SK-N-SH (cell line): ENCODE results near the gene CLEC18A. TPM values are rescaled to one million over a fixed set of nuclear protein-coding genes. Genes with fewer than 3 reads are reported as not detected.

Experiments used
- CTCF ChIA-PET: fragments of 300-600, 350-600 bp; formaldehyde crosslinking; extraction: SDS; loops from one replicate; lab custom pipeline; 2021; lab: Yijun Ruan, JAX
- POLR2A ChIA-PET: fragments of 350-600 bp; sonication (Branson Sonifier 250); formaldehyde crosslinking; extraction: SDS; loops from one replicate; lab custom pipeline; 2020; ENCODE audit warnings: antibody characterized with exemption, inconsistent platforms; lab: Yijun Ruan, JAX
- DNase-seq: peaks from one replicate; pipeline ENCODE4 v3.0.0; 2012
- H2AFZ ChIP-seq: fragments of 200-600 bp; sonication (generic); 2 replicates; pipeline ENCODE4 v1.8.1; 2016; ENCODE audit warnings: antibody characterized with exemption, mild to moderate bottlenecking, low read depth
- H3F3A ChIP-seq: fragments of 200-600 bp; sonication (generic); replicated peaks from 2 replicates; pipeline ENCODE3; 2016; ENCODE audit warnings: antibody characterized with exemption, mild to moderate bottlenecking; ENCODE audit not compliant: insufficient read depth
- H3K27ac ChIP-seq, 2 experiments: fragments of 200-500 bp in 1 of 2; fragments of 200-600 bp in 1 of 2; sonication (Bioruptor generic) in 1 of 2; sonication (generic), shearing (Covaris generic) in 1 of 2; 2 replicates each; pipeline versions ENCODE4 v1.5.1 to v1.6.1; 2014 to 2016; ENCODE audit warnings: low read depth in 2 of 2, inconsistent platforms in 1 of 2, low read length in 1 of 2, mild to moderate bottlenecking in 1 of 2, mixed read lengths in 1 of 2
- H3K27me3 ChIP-seq: fragments of 200-600 bp; sonication (generic), shearing (Covaris generic); 2 replicates; pipeline ENCODE4 v1.6.1; 2016; ENCODE audit warnings: mixed run types; ENCODE audit not compliant: insufficient read depth
- H3K36me3 ChIP-seq, 2 experiments: fragments of 200-500 bp in 1 of 2; fragments of 200-600 bp in 1 of 2; sonication (Bioruptor generic) in 1 of 2; sonication (generic) in 1 of 2; replicated peaks in 1 of 2; 2 replicates each; pipeline versions ENCODE3 to v1.5.1; 2014 to 2016; ENCODE audit warnings: low read length in 1 of 2, mild to moderate bottlenecking in 1 of 2; ENCODE audit not compliant: insufficient read depth in 2 of 2, control insufficient read depth in 1 of 2
- H3K4me1 ChIP-seq, 2 experiments: fragments of 200-500 bp in 1 of 2; fragments of 200-600 bp in 1 of 2; sonication (Bioruptor generic) in 1 of 2; sonication (generic), shearing (Covaris generic) in 1 of 2; 2 replicates each; pipeline versions ENCODE4 v1.5.1 to v1.6.1; 2014 to 2016; ENCODE audit warnings: low read depth in 1 of 2, low read length in 1 of 2, mixed run types in 1 of 2; ENCODE audit not compliant: insufficient read depth in 2 of 2, control insufficient read depth in 1 of 2
- H3K4me2 ChIP-seq: fragments of 200-600 bp; sonication (generic), shearing (Covaris generic); 2 replicates; pipeline ENCODE4 v1.6.1; 2017; ENCODE audit warnings: mixed run types
- H3K4me3 ChIP-seq, 2 experiments: fragments of 200-500 bp in 1 of 2; fragments of 200-600 bp in 1 of 2; sonication (Bioruptor generic) in 1 of 2; sonication (generic), shearing (Covaris generic) in 1 of 2; 2 replicates each; pipeline versions ENCODE4 v1.5.1 to v1.8.1; 2014 to 2016; ENCODE audit warnings: low read depth in 2 of 2, inconsistent platforms in 1 of 2, low read length in 1 of 2, mild to moderate bottlenecking in 1 of 2, mixed read lengths in 1 of 2, moderate library complexity in 1 of 2
- H3K79me2 ChIP-seq: fragments of 200-600 bp; sonication (generic); 2 replicates; pipeline ENCODE4 v1.8.1; 2017; ENCODE audit warnings: mild to moderate bottlenecking; ENCODE audit not compliant: insufficient read depth
- H3K9ac ChIP-seq: fragments of 200-600 bp; sonication (generic); 2 replicates; pipeline ENCODE4 v1.6.1; 2017; ENCODE audit warnings: mixed run types
- H3K9me2 ChIP-seq: fragments of 200-600 bp; sonication (generic); 2 replicates; pipeline ENCODE4 v1.6.1; 2017; ENCODE audit warnings: mixed run types
- H3K9me3 ChIP-seq: fragments of 200-600 bp; sonication (generic); 2 replicates; pipeline ENCODE4 v1.6.1; 2017; ENCODE audit warnings: mixed run types, mild to moderate bottlenecking, moderate library complexity
- H4K20me1 ChIP-seq: fragments of 200-600 bp; sonication (generic); 2 replicates; pipeline ENCODE4 v1.6.1; 2017; ENCODE audit warnings: mild to moderate bottlenecking, mixed run types; ENCODE audit not compliant: insufficient read depth
- CHD2 ChIP-seq: fragments of 150-350 bp; IDR thresholded peaks from 2 replicates; pipeline ENCODE4 v1.6.1; 2018; ENCODE audit warnings: low read length; ENCODE audit not compliant: partially characterized antibody
- ELF1 ChIP-seq: IDR thresholded peaks from 2 replicates; pipeline ENCODE4 v1.4.0; 2012
- EP300 ChIP-seq, 2 experiments: IDR thresholded peaks; 2 replicates each; pipeline versions ENCODE4 v1.4.0 to v1.6.1; 2012; ENCODE audit warnings: borderline replicate concordance in 1 of 2, low read depth in 1 of 2, low read length in 1 of 2
- EZH2phosphoT487 ChIP-seq: fragments of 200-600 bp; sonication (generic); IDR thresholded peaks from 2 replicates; pipeline ENCODE4 v1.6.1; 2017; ENCODE audit warnings: low read depth, mixed run types, mild to moderate bottlenecking, antibody characterized with exemption, moderate library complexity, borderline replicate concordance
- FOSL2 ChIP-seq: IDR thresholded peaks from 2 replicates; pipeline ENCODE4 v1.4.0; 2012; ENCODE audit warnings: low read depth, mild to moderate bottlenecking, moderate library complexity, borderline replicate concordance
- FOXM1 ChIP-seq: IDR thresholded peaks from 2 replicates; pipeline ENCODE4 v1.4.0; 2012; ENCODE audit warnings: low read depth, mild to moderate bottlenecking
- GABPA ChIP-seq: IDR thresholded peaks from 2 replicates; pipeline ENCODE4 v1.4.0; 2012; ENCODE audit warnings: low read depth, mild to moderate bottlenecking
- GATA2 ChIP-seq: sonication (generic); formaldehyde crosslinking; IDR thresholded peaks from 2 replicates; pipeline ENCODE4 v1.5.0; 2020; ENCODE audit warnings: mild to moderate bottlenecking, missing genetic modification reagents
- JUND ChIP-seq: IDR thresholded peaks from 2 replicates; pipeline ENCODE4 v1.4.0; 2012
- MXI1 ChIP-seq: IDR thresholded peaks from 2 replicates; pipeline ENCODE4 v1.6.1; 2012; ENCODE audit warnings: mild to moderate bottlenecking, low read depth, low read length, improper control_type of control experiment
- NFIC ChIP-seq: IDR thresholded peaks from 2 replicates; pipeline ENCODE4 v1.4.0; 2012; ENCODE audit warnings: borderline replicate concordance
- NRF1 ChIP-seq: IDR thresholded peaks from 2 replicates; pipeline ENCODE4 v1.6.1; 2012; ENCODE audit warnings: low read depth, mild to moderate bottlenecking, low read length
- RAD21 ChIP-seq: IDR thresholded peaks from 2 replicates; pipeline ENCODE4 v1.6.1; 2012; ENCODE audit warnings: mild to moderate bottlenecking, low read length
- RCOR1 ChIP-seq: fragments of 150-350 bp; IDR thresholded peaks from 2 replicates; pipeline ENCODE4 v1.6.1; 2017; ENCODE audit warnings: antibody characterized with exemption, low read length
- RFX5 ChIP-seq: IDR thresholded peaks from 2 replicates; pipeline ENCODE4 v1.6.1; 2012; ENCODE audit warnings: mild to moderate bottlenecking, improper control_type of control experiment, low read length
- SIN3A ChIP-seq: IDR thresholded peaks from 2 replicates; pipeline ENCODE4 v1.6.1; 2012; ENCODE audit warnings: low read depth, mild to moderate bottlenecking, low read length, moderate library complexity, borderline replicate concordance
- SMC3 ChIP-seq: IDR thresholded peaks from 2 replicates; pipeline ENCODE4 v1.6.1; 2012; ENCODE audit warnings: low read depth, low read length, improper control_type of control experiment
- TAF1 ChIP-seq: IDR thresholded peaks from 2 replicates; pipeline ENCODE4 v1.6.1; 2012; ENCODE audit warnings: low read depth, mild to moderate bottlenecking, low read length, moderate library complexity, borderline replicate concordance
- TCF12 ChIP-seq: IDR thresholded peaks from 2 replicates; pipeline ENCODE4 v1.4.0; 2012
- TEAD4 ChIP-seq: IDR thresholded peaks from 2 replicates; pipeline ENCODE4 v1.4.0; 2012; ENCODE audit warnings: mild to moderate bottlenecking, borderline replicate concordance; ENCODE audit not compliant: insufficient read depth
- YY1 ChIP-seq: IDR thresholded peaks from 2 replicates; pipeline ENCODE4 v1.4.0; 2012; ENCODE audit warnings: low read depth, mild to moderate bottlenecking
- WGBS: methylation state at CpG from one replicate; pipeline ENCODE4 v1.1.6; 2017; ENCODE audit warnings: low lambda C conversion rate; 5-methylcytosine and 5-hydroxymethylcytosine counted together
- polyA plus RNA-seq, 3 experiments: library from polyadenylated mRNA; depleted of rRNA; stranded (reverse); fragments of >200 nt; gene quantifications; 2 replicates each; pipeline ENCODE4 v1.2.3, GENCODE V29; 2012
- TF ChIP-seq, protein P1 (sequence below): fragments of 150-350 bp; IDR thresholded peaks from 2 replicates; pipeline ENCODE4 v1.6.1; 2017; ENCODE audit warnings: antibody characterized with exemption, low read length, low read depth, borderline replicate concordance
- TF ChIP-seq, protein P2 (sequence below): fragments of 150-350 bp; IDR thresholded peaks from 2 replicates; pipeline ENCODE4 v1.6.1; 2016; ENCODE audit warnings: mild to moderate bottlenecking, low read depth, low read length
- TF ChIP-seq, protein P3 (sequence below): IDR thresholded peaks from 2 replicates; pipeline ENCODE4 v1.4.0; 2012; ENCODE audit warnings: low read depth, borderline replicate concordance
- TF ChIP-seq, protein P4 (sequence below): IDR thresholded peaks from 2 replicates; pipeline ENCODE4 v1.4.0; 2012; ENCODE audit warnings: low read depth

The CLEC18A gene
- polyA plus RNA-seq, 1 of the 3 experiments (the other 2 are of a cell fraction): 0.20 TPM

DNA sequence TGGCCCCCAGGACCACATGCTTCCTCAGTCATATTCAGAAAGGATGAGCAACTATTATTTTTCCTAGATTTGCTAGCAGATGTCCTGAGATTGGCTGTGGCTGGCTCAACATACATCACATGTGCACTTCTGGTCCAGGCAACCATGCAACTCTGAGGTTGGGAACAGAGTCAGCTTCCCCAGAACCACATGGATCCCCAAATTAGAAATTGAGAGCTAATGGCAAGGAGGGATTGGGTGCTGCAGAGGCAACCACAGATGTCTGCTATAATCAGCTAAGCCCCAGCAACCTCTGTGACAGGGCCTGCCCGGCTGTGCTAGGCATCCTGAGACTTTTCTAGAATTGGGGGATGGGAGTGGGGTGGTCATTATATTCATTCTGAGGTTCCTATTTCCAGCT lies 33.8 kb upstream of the CLEC18A start:
- Histone ChIP-seq H3K4me1 (peaks cover 0 to 6% of the 10 kb centered on the region in 2 experiments; a peak in 2 of 4 replicates), H3K79me2 (no peaks in the 10 kb centered on the region), H3K9me3 (no peaks in the 10 kb centered on the region), H3K4me2 (peak overlapping the region; percentile 51), H3K4me3 (no peak overlapping the region), H3K36me3 (no peaks in the 10 kb centered on the region), H3K9ac (peak overlapping the region; percentile 22; the same call in 1 of the 2 replicates), H3K9me2 (no peaks in the 10 kb centered on the region), H3K27me3 (no peaks in the 10 kb centered on the region), H4K20me1 (no peaks in the 10 kb centered on the region), H3K27ac (peak overlapping the region in 1 of 2 experiments; percentile 69; a peak in 2 of 4 replicates), H2AFZ (no peak overlapping the region), H3F3A (peaks cover 15% of the 10 kb centered on the region)
- WGBS: 80% methylated on average over 1 of the region's 1 CpG
- no peak for TF ChIP-seq MXI1
- no peak for TF ChIP-seq RAD21
- TF ChIP-seq NRF1: no peak
- no peak for TF ChIP-seq CHD2
- CTCF ChIA-PET: interaction anchor here (0.9 to 1.3 kb wide), 2 partner anchors 13 to 120 kb away, joined by 3 to 7 read pairs; no protein-coding TSS in a partner anchor
- no peak for DNase-seq
- POLR2A ChIA-PET: no interaction called here

DNA sequence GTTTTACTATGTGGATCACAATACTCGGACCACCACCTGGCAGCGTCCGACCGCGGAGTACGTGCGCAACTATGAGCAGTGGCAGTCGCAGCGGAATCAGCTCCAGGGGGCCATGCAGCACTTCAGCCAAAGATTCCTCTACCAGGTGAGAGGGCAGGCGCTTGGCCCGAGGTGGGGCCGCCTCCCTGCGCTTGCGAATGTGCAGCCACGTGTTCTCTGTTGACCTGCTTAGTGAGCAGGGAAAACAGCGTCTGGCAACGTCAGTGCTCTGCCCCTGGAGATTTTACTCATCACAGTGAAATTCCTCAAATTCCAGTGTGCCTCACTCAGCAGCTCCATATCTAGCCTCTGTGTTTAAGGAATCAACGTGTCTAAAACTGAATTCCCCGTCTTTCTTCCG lies 33.4 kb upstream of the CLEC18A start:
- CTCF ChIA-PET: interaction anchor here (0.9 to 1.7 kb wide), 3 partner anchors 12 to 121 kb away, joined by 3 to 9 read pairs (median 7); no protein-coding TSS in a partner anchor
- no peaks in the 10 kb centered on the region for H4K20me1 ChIP-seq
- H3F3A ChIP-seq: peaks cover 15% of the 10 kb centered on the region
- H2AFZ ChIP-seq: no peak overlapping the region
- peak overlapping the region; percentile 61 for H3K9ac ChIP-seq
- no peak for DNase-seq
- peak overlapping the region in 1 of 2 experiments; percentile 24; a peak in 2 of 4 replicates for H3K4me3 ChIP-seq
- POLR2A ChIA-PET: no interaction called here
- peaks cover 0 to 6% of the 10 kb centered on the region in 2 experiments; a peak in 2 of 4 replicates for H3K4me1 ChIP-seq
- no peaks in the 10 kb centered on the region for H3K79me2 ChIP-seq
- H3K27ac ChIP-seq: peak overlapping the region in 1 of 2 experiments; percentile 69; a peak in 2 of 4 replicates
- H3K9me3 ChIP-seq: no peaks in the 10 kb centered on the region
- H3K36me3 ChIP-seq: no peaks in the 10 kb centered on the region
- WGBS: 42% methylated on average over 20 of the region's 20 CpGs
- TF ChIP-seq YY1 (no peak), ELF1 (no peak), GABPA (no peak), SMC3 (no peak), SIN3A (0 out of 2 replicates have a peak, but pooled peaks have one; percentile 23), FOSL2 (peak; percentile 58; the same call in 1 of the 2 replicates), RCOR1 (no peak), GATA2 (no peak), TAF1 (0 out of 2 replicates have a peak, but pooled peaks have one; percentile 20), TEAD4 (peak; percentile 89; the same call in 1 of the 2 replicates), EP300 (IDR thresholded peaks at IDR 0.05; ENCODE audit: borderline replicate concordance in 1 of 2, low read depth in 1 of 2, low read length in 1 of 2) (no peak), NFIC (0 out of 2 replicates have a peak, but pooled peaks have one; percentile 15), EZH2phosphoT487 (no peak), RAD21 (no peak), FOXM1 (no peak), JUND (peak; percentile 36; the same call in 1 of the 2 replicates), CHD2 (no peak), RFX5 (no peak), NRF1 (no peak), TCF12 (peak; percentile 31; the same call in 1 of the 2 replicates)
- TF ChIP-seq, protein P1, sequence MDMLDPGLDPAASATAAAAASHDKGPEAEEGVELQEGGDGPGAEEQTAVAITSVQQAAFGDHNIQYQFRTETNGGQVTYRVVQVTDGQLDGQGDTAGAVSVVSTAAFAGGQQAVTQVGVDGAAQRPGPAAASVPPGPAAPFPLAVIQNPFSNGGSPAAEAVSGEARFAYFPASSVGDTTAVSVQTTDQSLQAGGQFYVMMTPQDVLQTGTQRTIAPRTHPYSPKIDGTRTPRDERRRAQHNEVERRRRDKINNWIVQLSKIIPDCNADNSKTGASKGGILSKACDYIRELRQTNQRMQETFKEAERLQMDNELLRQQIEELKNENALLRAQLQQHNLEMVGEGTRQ: 0 out of 2 replicates have a peak, but pooled peaks have one; percentile 15
- TF ChIP-seq, protein P2, sequence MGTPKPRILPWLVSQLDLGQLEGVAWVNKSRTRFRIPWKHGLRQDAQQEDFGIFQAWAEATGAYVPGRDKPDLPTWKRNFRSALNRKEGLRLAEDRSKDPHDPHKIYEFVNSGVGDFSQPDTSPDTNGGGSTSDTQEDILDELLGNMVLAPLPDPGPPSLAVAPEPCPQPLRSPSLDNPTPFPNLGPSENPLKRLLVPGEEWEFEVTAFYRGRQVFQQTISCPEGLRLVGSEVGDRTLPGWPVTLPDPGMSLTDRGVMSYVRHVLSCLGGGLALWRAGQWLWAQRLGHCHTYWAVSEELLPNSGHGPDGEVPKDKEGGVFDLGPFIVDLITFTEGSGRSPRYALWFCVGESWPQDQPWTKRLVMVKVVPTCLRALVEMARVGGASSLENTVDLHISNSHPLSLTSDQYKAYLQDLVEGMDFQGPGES: no peak
- TF ChIP-seq, protein P3, sequence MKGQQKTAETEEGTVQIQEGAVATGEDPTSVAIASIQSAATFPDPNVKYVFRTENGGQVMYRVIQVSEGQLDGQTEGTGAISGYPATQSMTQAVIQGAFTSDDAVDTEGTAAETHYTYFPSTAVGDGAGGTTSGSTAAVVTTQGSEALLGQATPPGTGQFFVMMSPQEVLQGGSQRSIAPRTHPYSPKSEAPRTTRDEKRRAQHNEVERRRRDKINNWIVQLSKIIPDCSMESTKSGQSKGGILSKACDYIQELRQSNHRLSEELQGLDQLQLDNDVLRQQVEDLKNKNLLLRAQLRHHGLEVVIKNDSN: peak; percentile 63; the same call in 1 of the 2 replicates
- TF ChIP-seq, protein P4, sequence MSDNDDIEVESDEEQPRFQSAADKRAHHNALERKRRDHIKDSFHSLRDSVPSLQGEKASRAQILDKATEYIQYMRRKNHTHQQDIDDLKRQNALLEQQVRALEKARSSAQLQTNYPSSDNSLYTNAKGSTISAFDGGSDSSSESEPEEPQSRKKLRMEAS: peak; percentile 82
- TF ChIP-seq, all 33 proteins: peak for 10
- H3K4me2 ChIP-seq: peak overlapping the region; percentile 51
- no peaks in the 10 kb centered on the region for H3K9me2 ChIP-seq
- no peaks in the 10 kb centered on the region for H3K27me3 ChIP-seq
